Activated CD8-positive, alpha-beta T cell treated with anti-CD3 and anti-CD28 coated beads for 36 hours (primary cell): Measurements from ENCODE around the gene DOK6. TPM values are rescaled to one million over a fixed set of nuclear protein-coding genes. Genes with fewer than 3 reads are reported as not detected.

Experiments
- ATAC-seq: fragments of 200-7000 bp; cut with Tn5 transposase; one replicate; pipeline ENCODE4 v1.10.0; 2021; ENCODE audit warnings: mild to moderate bottlenecking, moderate library complexity
- CTCF ChIA-PET: fragments of 350-600 bp; sonication (Branson Sonifier 250); formaldehyde crosslinking; loops from one replicate; lab custom pipeline; 2021; ENCODE audit warnings: antibody characterized with exemption; lab: Charles Lee
- POLR2A ChIA-PET: fragments of 350-600 bp; sonication (Branson Sonifier 250); formaldehyde crosslinking; loops from one replicate; lab custom pipeline; 2021; ENCODE audit warnings: antibody characterized with exemption; lab: Charles Lee
- DNase-seq: peaks from one replicate; pipeline ENCODE4 v3.0.0-alpha.2; 2020
- H3K27ac Mint-ChIP-seq: one replicate; pipeline ENCODE4 v1.8.0; 2021; ENCODE audit warnings: mild to moderate bottlenecking, mixed read lengths
- H3K27me3 Mint-ChIP-seq: one replicate; pipeline ENCODE4 v1.8.0; 2021; ENCODE audit warnings: mixed read lengths
- H3K36me3 Mint-ChIP-seq: one replicate; pipeline ENCODE4 v1.8.0; 2021; ENCODE audit warnings: low read depth, mixed read lengths
- H3K4me1 Mint-ChIP-seq: one replicate; pipeline ENCODE4 v1.8.0; 2021; ENCODE audit warnings: low read depth, mixed read lengths
- H3K4me3 Mint-ChIP-seq: one replicate; pipeline ENCODE4 v1.8.0; 2021; ENCODE audit warnings: mild to moderate bottlenecking, moderate library complexity, mixed read lengths
- H3K9me3 Mint-ChIP-seq: one replicate; pipeline ENCODE4 v1.8.0; 2021; ENCODE audit warnings: mixed read lengths
- intact Hi-C: fragments of 100-400 bp; cut with micrococcal nuclease; formaldehyde crosslinking; loops from one replicate; pipeline ENCODE4 v1.10.0; 2022
- total RNA-seq, 2 experiments: library from RNA; stranded (reverse); gene quantifications; one replicate each; pipeline ENCODE4 v1.2.3, GENCODE V29; 2021
- TF ChIP-seq, protein P1 (sequence below): fragments of 200-600 bp; IDR thresholded peaks from one replicate; pipeline ENCODE4 v1.8.0; 2022; ENCODE audit warnings: antibody characterized with exemption, mild to moderate bottlenecking

DOK6 gene
- total RNA-seq, 2 experiments from 2014 or later = not detected

- no peak overlapping the region for H3K4me3 Mint-ChIP-seq
- intact Hi-C loops = no loop called here
- ChIA-PET POLR2A (no interaction called here), CTCF (no interaction called here)
- no peak for DNase-seq
- peaks cover 10% of the 10 kb centered on the region for H3K27me3 Mint-ChIP-seq
- no peaks in the 10 kb centered on the region for H3K4me1 Mint-ChIP-seq
- no peaks in the 10 kb centered on the region for H3K9me3 Mint-ChIP-seq
- no peak overlapping the region for H3K27ac Mint-ChIP-seq
- H3K36me3 Mint-ChIP-seq = no peaks in the 10 kb centered on the region
- TF ChIP-seq, protein P1, sequence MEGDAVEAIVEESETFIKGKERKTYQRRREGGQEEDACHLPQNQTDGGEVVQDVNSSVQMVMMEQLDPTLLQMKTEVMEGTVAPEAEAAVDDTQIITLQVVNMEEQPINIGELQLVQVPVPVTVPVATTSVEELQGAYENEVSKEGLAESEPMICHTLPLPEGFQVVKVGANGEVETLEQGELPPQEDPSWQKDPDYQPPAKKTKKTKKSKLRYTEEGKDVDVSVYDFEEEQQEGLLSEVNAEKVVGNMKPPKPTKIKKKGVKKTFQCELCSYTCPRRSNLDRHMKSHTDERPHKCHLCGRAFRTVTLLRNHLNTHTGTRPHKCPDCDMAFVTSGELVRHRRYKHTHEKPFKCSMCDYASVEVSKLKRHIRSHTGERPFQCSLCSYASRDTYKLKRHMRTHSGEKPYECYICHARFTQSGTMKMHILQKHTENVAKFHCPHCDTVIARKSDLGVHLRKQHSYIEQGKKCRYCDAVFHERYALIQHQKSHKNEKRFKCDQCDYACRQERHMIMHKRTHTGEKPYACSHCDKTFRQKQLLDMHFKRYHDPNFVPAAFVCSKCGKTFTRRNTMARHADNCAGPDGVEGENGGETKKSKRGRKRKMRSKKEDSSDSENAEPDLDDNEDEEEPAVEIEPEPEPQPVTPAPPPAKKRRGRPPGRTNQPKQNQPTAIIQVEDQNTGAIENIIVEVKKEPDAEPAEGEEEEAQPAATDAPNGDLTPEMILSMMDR = no peak
- ATAC-seq = no peak
Measured at GRCh38 chr18:69538849-69539248, 138.2 kb downstream of the DOK6 start.

- no peak overlapping the region for H3K4me3 Mint-ChIP-seq
- ATAC-seq (no peak), DNase-seq (no peak)
- no peaks in the 10 kb centered on the region for H3K9me3 Mint-ChIP-seq
- intact Hi-C loops = no loop called here
- no peak overlapping the region for H3K27ac Mint-ChIP-seq
- H3K27me3 Mint-ChIP-seq = peaks cover 10% of the 10 kb centered on the region
- POLR2A ChIA-PET = interaction anchor here (0.5 kb wide), 1 partner anchor 1372 kb away, joined by 3 read pairs; no protein-coding TSS in a partner anchor
- no peaks in the 10 kb centered on the region for H3K4me1 Mint-ChIP-seq
- CTCF ChIA-PET = no interaction called here
- TF ChIP-seq, protein P1 = no peak
- H3K36me3 Mint-ChIP-seq = no peaks in the 10 kb centered on the region
Measured at GRCh38 chr18:69539404-69539803, 138.7 kb downstream of the DOK6 start.

GRCh38 chr18:69556228-69556627, 155.5 kb downstream of the DOK6 start:
- ChIA-PET CTCF (interaction anchor here (1.4 kb wide), 1 partner anchor 9 kb away, joined by 4 read pairs; no protein-coding TSS in a partner anchor), POLR2A (no interaction called here)
- Mint-ChIP-seq H3K27me3 (peaks cover 9% of the 10 kb centered on the region), H3K4me1 (no peaks in the 10 kb centered on the region), H3K9me3 (no peaks in the 10 kb centered on the region), H3K4me3 (no peak overlapping the region), H3K36me3 (no peaks in the 10 kb centered on the region), H3K27ac (no peak overlapping the region)
- intact Hi-C loops = no loop called here
- ATAC-seq (no peak), DNase-seq (no peak)
- TF ChIP-seq, protein P1 = no peak

GRCh38 chr18:69557282-69557681, 156.6 kb downstream of the DOK6 start:
- Mint-ChIP-seq H3K27me3 (peaks cover 10% of the 10 kb centered on the region), H3K9me3 (no peaks in the 10 kb centered on the region), H3K4me3 (no peak overlapping the region), H3K27ac (no peak overlapping the region), H3K4me1 (no peaks in the 10 kb centered on the region), H3K36me3 (no peaks in the 10 kb centered on the region)
- no peak for ATAC-seq
- TF ChIP-seq, protein P1 = no peak
- ChIA-PET POLR2A (no interaction called here), CTCF (interaction anchor here (1.4 kb wide), 1 partner anchor 10 kb away, joined by 4 read pairs; no protein-coding TSS in a partner anchor)
- DNase-seq = no peak
- intact Hi-C loops = no loop called here

GRCh38 chr18:69558052-69558451, 157.4 kb downstream of the DOK6 start:
- ChIA-PET CTCF (no interaction called here), POLR2A (no interaction called here)
- intact Hi-C loops = no loop called here
- Mint-ChIP-seq H3K27ac (no peak overlapping the region), H3K27me3 (peaks cover 8% of the 10 kb centered on the region), H3K4me3 (no peak overlapping the region), H3K4me1 (no peaks in the 10 kb centered on the region), H3K36me3 (no peaks in the 10 kb centered on the region), H3K9me3 (no peaks in the 10 kb centered on the region)
- DNase-seq (no peak), ATAC-seq (no peak)
- TF ChIP-seq, protein P1 = no peak
